GM18508 (cell line): ENCODE data around the gene HTRA3.
"Not testable (repeated sequence)": the region's sequence is repeated elsewhere in the genome, so short reads cannot be mapped to it uniquely, and the experiment has no call there.

Experiments used
- ATAC-seq: cut with Tn5 transposase; IDR thresholded peaks from one replicate; pipeline ENCODE4 v1.9.1; 2021; ENCODE audit warnings: moderate number of reproducible peaks; ENCODE audit not compliant: insufficient read depth, unreplicated experiment

The HTRA3 gene

DNA sequence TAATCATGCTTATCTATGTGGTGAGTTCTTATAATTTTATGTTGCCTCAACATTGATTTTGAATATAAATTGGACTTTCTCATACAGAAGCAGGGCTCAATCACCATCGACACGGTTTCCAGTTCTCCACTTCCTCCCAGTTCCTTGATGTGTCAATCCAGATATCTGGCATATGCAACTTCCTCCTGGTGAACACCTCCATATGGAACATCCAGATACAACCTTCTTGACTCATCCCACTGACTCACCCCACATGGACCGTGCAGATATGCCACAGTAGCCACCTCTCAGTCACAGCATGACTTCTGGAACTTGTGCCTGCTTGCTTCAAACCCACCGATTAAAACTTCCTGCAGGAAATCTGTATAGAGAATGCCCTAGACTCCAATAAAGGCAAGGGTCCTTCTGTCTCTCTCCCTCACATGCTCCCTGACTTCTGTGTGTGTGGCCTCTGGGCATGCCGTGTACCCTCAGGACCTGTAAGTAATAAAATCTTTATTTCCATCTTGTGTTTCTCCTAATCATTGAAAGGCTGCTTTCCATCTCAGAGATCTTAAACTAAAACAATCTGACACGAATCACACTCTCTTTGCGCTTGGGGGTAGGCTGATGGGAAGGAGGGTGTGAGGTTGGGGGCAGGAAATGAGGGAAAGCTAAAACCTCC, 67.0 kb downstream of the HTRA3 start:
- no peak for ATAC-seq

DNA sequence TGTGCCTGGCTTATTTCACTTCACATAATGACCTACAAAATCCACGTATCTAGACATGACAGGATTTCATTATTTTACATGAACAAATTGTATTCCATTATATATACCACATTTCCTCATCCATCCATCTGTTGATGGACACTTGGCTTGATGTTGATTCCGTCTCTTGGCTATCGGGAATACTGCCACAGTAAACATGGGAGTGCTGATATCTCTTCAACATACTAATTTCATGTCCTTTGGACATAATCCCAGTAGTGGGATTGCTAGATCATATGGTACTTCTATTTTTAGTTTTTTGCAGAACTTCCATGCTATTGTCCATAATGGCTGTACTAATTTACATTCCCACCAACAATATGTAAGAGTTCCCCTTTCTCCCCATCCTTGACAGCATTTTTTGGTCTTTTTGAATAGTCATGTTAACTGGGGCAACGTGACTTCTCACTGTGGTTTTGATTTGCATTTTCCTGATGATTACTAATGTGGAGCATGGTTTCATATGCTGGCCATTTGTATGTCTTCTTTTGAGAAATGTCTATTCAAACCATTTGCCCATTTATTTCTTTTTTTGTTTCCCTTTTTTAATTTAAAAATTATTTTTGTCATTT, 68.9 kb downstream of the HTRA3 start:
- no peak for ATAC-seq

DNA sequence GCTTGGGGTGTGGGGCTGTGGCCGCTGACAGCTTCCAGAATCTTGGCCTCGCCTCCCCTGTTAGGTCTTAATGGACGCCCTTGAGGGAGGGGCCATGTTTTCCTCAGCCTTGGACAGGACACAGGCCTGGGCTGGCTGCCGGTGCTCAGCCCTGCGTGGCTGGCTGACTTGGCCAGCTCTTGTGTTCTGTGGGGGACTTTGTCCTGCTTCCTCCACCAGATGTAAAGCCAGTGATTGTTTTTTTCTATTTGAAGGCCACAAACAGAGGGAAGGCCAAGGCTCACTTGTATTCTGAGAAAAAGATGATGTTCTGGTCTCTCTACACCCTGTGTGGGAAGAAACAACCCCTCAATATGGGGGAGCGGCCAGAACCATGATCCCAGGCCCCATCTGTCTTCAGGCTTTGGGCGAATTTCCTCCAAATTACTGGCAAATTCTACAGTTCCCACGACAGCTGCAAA, 71.3 kb downstream of the HTRA3 start:
- ATAC-seq, result no peak

DNA sequence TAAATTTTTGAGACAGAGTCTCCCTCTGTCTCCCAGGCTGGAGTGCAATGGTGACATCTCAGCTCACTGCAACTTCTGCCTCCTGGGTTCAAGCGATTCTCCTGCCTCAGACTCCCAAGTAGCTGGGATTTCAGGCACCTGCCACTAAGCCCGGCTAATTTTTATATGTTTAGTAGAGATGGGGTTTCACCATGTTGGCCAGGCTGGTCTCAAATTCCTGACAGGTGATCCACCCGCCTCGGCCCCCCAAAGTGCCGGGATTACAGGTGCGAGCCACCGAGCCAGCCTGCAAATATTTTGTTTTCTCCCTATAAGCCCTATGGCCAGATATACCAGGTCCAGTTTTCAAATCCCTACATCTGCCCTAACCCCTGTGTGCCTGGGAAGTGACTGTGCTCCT, 71.7 kb downstream of the HTRA3 start:
- not testable (repeated sequence) for ATAC-seq

DNA sequence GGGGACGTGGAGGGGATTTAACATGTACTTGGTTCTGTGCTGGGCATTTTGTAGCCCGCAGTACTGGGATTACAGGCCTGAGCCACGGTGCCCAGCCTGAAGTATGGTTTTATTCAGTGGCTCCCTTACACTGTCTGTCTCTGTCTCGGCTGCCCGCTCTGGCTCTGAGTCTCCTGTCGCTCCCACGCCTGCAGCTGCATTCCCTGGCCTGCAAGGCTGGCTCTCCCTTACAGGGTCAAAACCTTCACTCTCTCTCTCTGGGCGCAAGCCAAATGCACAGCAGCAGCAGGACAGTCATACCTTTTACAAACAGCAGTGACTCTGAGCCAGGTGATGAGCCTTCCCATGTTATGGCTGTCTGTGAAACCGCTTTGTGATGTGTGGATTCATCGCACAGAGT, 72.1 kb downstream of the HTRA3 start:
- ATAC-seq, result no peak

DNA sequence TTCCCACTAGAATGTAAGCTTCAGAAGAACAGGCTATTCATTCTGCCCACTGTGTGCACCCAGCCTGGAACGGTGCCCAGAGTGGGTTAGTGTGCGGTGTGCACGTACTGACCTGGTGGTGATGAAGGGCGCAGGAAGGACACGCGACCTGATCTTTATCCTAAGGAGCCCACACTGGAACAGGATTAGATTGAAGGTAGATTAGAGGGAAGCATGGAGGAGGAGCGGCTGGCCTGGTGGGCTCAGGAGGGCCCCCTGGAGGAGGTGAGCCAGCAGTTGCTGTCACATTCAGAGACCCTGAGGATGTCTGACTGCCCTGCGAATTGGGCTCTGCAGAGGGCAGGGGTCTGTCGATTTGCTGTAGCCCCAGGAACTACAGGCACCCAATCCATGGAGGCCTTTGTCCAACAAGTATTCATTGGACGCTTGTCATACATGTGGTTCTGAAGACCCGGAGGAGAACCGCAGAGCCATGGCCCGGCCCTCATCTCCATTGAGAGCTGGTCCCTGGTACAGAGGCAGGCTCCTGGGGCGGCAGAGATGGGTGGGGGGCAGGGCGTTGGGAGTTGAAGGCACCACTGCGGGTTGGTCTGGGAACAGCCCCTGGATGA, 73.2 kb downstream of the HTRA3 start:
- ATAC-seq, result no peak

DNA sequence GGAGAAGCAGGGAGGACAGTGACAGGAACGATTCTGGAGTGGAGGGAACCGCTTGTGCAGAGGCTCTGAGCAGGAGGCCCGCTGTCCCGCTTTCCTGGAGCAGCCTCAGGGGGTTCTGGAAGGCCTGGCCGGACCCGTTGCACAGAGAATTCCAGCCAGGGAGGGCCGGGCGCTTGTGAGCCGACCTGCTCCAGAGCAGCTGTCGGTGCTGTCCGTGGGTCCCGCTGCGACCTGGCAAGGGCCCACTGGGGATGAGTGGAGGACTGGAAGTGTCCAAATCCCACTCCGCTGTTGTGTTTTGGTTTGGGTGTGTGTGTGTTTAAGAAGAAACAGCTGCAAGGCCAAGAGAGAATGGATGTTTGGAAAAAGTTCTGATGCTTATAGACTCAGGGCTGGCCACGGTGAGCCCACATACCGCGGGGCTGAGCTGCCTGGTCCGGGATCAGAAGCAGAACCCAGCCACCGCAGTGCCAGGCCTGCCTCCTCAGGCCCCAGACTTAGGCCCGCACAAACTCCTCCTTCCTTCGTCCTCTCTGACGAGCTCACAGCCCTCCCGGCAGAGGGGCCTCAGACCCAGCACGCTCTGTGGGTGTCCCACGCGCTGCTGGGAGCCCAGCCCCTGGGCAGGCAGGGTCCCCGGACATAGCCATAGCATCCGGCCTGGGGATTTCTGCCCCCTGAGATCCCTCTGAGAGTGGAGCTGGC, 73.9 kb downstream of the HTRA3 start:
- ATAC-seq, result no peak

DNA sequence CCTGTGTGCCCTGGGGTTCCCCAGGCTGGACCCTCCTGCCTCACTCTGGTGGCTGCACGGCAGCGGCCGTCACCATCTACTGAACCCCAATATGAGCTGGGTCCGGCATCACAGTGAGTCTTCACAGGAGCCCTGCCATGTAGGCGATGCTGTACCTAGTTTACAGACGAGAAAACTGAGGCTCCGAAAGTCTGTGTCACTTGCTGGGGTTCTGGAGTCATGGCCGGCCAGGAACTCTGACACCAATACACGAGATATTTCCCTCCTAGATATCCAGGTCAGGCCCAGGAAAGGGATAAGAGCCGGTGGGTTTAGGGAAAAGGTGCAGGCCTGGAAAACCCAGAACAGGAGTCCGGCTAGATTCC, 74.4 kb downstream of the HTRA3 start:
- ATAC-seq, result no peak

DNA sequence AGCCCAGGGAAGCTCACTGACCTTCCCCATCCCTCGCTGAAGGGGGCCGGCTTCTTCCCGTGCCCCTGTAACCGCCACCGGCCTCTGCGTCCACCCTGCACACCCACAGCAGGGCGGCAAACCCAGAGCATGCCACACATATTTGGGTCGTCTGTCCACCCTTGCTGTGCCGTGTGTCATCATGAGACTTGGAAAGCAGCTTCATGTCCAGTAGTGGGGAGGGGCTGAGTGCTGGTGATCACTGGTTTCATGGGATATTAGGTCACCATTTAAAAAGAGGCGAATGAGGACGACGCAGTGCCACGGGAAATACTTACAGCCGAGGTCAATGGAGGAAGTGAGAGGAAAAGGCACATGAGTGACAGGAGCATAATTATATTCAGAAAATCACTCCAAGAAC, 74.8 kb downstream of the HTRA3 start:
- no peak for ATAC-seq

DNA sequence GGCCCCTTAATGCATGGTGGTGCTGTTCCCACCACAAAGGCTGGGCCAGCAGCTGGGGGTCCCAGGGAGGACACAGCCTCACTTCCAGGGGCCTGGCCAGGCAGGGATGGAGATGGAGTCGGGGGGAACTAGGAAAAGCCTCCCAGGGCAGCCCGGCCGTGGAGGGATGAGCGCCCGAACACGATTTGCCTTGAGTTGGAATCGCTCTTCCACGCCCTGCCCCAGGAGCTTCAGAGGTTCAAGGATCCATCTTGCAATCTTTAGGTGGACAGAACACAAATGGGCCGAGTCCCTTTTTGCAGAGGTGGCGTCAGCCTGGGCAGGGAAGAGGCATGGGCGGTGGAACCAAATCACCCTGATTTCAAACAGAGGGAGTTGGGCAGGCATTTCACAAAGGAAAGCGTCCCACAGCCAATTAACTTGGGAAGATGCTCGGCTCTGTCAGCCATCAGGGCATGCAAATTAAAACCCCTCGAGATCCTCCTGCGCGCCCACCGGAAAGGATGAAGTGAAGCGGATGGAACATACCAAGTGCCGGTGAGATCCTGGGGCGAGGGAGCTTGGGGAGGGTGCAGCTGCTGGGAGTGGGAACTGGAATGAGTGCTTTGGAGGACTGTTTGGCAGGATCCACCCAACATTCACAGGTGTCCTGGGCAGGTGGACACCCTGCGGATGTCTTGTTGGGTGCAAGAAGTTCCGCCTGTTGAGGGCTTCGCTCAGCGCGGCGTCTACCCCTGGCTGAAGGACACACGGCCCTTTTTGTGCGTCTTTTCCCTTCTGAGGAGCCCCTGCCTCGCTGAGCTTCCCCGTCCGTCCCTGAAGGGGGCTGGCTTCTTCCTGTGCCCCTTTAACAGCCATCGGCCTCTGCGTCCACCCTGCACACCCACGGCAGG, 75.7 kb downstream of the HTRA3 start:
- no peak for ATAC-seq

DNA sequence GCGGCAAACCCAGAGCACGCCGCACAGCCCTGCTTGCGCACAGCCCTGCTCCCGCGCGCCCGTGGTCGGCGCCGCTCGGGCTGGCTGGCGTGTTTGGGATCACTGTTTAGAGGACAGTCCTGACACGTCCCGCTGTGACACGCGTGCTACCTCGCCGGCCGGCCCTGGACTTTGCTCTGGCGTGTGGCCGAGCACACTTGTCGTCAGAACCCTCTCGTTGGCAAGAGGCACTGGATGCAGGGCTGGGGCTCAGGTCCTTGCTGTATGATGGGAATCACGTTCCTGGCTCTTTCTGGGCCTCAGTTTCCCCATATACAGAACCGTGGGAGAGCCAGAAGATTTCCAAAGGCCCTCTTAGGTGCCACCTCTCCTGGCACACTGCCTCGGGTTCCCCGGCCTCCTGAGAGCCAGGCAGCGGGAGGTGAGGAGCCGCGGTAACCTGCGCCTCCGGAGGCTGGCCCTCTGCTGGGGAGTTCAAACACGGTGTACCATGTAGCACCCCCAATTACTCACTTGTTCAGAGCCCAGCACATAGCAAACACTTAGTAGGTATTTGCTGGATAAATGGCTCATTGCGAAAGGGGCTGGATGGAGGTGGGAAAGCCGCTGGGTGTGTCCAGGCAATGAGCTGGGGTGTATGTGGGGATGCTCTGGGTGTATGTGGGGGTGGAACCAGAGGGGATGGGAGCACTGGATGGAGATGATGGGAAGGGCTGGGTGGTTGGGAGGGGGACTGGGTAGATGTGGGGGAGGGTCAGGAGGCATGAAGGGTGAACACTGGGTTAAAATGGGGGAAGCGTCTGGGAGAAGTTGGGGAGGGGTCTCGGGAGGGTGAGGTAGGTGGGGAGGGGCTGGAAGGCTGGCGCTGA, 76.6 kb downstream of the HTRA3 start:
- ATAC-seq, result no peak

DNA sequence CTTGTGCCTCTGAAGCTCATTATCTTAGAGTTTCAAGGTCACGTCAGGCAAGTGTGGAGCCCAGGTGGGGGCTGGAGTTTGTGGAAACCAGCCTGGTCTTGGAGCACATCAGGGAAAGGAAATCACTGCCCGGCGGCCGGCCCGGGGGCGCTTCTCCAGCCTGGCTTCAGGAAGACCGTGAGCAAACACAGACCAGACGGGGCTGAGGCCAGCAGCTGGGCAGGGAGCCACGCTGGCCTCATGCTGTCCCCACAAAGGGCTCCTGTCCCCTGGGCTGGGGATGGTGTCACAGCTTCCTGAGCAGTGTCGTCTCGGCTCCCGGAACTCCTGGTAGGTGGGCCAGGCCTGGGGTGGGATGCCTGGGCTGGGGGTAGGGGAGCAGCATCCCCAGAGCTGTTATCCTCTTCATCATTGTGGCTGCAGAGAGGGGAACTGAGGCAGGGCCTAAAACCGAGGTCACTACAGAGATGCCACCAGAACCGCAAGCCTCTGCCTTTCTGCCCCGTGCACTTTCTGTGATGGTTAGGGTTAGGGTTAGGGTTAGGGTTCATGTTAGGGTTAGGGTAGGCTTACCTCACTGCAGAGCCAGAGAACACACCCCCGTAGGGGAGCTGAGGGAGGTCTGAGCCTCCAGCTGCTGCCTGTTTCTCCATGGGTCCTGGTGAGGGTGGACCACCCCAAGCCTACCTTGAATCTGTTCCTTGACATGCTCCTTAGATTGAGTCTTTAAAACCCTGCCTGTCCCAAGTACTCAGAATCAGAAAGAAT, 77.5 kb downstream of the HTRA3 start:
- no peak for ATAC-seq

DNA sequence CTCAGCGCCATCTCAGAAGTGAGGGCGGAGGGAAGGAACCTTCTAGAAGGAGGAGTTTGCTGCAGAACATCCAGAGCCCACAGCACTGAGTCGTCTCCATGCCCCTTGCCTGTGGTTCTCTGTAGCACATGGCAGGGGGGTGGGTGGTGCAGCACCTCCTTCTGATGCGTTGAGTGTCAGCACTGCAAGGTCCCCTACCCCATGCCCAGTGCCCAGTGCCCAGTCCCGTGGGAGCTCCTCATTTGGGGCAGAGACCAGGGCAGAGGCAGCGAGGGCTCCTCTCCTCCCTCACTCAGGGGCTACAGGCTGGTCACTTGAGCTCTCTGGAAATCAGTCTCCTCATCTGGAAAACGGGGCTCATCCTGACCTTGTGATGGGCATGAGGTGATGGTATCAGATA, 78.1 kb downstream of the HTRA3 start:
- no peak for ATAC-seq

DNA sequence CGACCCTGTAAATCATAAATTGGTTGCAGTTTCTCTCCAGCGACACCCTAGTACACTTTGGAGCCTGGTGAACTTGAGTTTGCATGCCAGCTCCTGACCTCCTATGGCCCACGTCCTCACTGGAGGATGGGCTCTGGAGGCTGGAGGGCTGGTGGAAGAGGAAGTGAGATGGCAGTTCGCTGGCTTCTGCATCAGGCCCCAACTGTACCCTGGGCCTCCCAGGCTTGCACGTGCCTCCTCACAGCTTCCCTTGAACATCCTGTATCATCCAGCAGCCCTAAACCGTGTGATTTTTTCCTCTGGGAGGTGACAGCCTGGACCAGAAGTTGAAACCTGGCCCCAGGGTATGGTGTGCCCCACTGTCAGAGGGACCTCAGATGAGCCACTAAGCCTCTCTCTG, 78.5 kb downstream of the HTRA3 start:
- no peak for ATAC-seq

DNA sequence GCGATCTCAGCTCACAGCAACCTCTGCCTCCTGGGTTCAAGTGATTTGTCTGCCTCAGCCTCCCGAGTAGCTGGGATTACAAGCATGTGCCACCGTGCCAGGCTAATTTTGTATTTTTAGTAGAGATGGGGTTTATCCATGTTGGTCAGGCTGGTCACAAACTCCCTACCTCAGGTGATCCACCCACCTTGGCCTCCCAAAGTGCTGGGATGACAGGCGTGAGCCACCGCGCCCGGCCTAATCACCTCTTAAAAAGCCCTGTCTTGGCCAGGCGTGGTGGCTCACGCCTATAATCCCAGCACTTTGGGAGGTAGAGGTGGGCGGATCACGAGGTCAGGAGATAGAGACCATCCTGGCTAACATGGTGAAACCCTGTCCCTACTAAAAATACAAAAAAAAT, 79.7 kb downstream of the HTRA3 start:
- not testable (repeated sequence) for ATAC-seq

DNA sequence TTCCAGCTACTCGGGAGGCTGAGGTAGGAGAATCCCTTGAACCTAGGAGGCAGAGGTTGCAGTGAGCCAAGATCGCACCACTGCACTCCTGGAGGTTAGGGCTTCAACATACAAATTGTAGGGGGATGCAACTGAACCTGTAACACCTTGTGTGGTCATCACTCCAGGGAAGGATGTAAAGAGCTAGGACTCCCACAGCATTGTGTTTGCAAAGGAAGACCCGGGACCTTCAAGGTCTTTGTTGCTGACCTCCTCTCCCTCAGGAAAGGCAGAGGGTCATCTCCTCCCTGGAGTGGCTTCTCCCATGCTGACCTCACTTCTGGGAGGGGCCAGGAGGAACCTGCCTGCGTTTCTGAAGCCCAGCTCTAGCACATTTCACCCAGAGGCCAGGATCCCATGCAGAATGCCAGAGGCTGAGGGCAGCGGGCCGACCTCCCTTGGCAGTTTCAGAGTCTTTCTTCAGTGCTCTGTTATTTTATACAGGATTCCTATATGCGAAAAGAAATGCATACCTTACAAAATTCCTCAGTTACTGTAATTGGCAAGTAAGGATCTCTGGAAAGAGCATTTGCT, 80.2 kb downstream of the HTRA3 start:
- no peak for ATAC-seq

DNA sequence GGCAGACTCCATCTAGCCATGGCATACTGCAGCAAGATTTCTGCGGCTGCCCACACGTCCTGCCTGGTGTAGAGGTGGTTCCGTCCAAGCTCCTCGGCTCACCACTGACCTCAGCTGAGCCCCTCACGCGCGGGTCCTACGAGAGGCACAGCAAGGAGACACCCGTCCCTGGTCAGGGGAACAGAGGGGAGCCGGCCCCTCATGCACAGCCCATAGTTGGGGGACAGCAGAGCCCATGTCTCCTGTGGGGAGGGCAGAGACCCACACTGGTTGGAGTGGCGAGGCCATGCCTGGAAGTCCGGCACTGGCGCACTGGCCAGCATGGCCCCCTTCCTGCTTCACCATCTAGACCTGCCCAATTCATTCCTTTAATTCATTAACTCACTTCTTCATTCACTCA, 80.8 kb downstream of the HTRA3 start:
- ATAC-seq, result no peak

DNA sequence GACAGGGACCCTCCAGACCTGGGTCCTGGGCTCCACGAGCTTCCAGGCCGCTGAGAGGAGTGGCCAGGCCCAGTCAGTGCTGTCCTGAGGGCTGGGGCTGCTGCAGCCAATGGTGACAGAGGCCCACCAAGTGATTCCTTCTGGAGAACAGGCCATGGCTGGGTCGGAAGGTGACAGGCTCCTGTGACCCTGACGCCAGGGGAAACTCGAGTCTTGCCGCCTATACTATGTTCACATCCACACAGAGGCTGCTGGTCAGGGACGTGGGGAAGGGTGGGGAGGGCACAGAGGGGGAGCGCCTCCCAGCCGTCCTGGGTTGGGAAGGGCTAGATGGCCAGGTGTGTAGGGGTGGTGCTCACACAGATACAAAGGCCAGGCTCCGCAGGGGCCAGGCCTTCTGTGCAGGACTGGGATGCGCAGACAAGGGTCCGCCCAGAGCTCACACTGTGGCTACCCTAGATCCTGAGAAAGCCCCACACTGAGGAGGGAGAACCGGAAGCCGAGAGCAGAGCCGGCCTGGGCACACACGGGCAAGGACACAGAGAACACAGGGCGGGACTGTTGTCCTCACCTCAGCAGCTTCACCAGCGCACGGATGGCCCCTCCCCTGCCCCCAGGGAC, 81.4 kb downstream of the HTRA3 start:
- ATAC-seq, result no peak
